SH-SY5Y (cell line): Measurements from ENCODE around the gene ERAP2.

Experiments
- GATA2 ChIP-seq: IDR thresholded peaks from 2 replicates; pipeline ENCODE4 v1.6.1; 2011; ENCODE audit warnings: mild to moderate bottlenecking, low read depth, low read length
- GATA3 ChIP-seq: IDR thresholded peaks from 2 replicates; pipeline ENCODE4 v1.6.1; 2011; ENCODE audit warnings: low read depth, mild to moderate bottlenecking, low read length, moderate library complexity

- TF ChIP-seq GATA2 (no peak), GATA3 (no peak)
Measured at GRCh38 chr5:96962540-96962991, 86.3 kb downstream of the ERAP2 start.
